HepG2 (cell line): Measurements from ENCODE around the gene ZNF615. TPM values are rescaled to one million over a fixed set of nuclear protein-coding genes. Genes with fewer than 3 reads are reported as not detected.

Source experiments
- CBX1 ChIP-seq: IDR thresholded peaks from one replicate; pipeline ENCODE4 v1.6.1; 2016; ENCODE audit warnings: antibody characterized with exemption, low read depth
- HOXA5 ChIP-seq: sonication (generic); formaldehyde crosslinking; IDR thresholded peaks from 2 replicates; pipeline ENCODE4 v1.4.0; 2020; ENCODE audit warnings: missing genetic modification reagents
- JUN ChIP-seq: sonication (generic); formaldehyde crosslinking; IDR thresholded peaks from 2 replicates; pipeline ENCODE4 v1.4.0; 2020; ENCODE audit warnings: mild to moderate bottlenecking, missing genetic modification reagents
- NFAT5 ChIP-seq: sonication (generic); formaldehyde crosslinking; IDR thresholded peaks from 2 replicates; pipeline ENCODE4 v1.4.0; 2020; ENCODE audit warnings: missing genetic modification reagents
- NFE2L2 ChIP-seq: fragments of 150-350 bp; IDR thresholded peaks from 2 replicates; pipeline ENCODE4 v1.6.1; 2014; ENCODE audit warnings: low read length
- NFIC ChIP-seq: IDR thresholded peaks from 2 replicates; pipeline ENCODE4 v1.6.1; 2012; ENCODE audit warnings: mild to moderate bottlenecking, low read length, inconsistent platforms
- REPIN1 ChIP-seq: sonication (generic); formaldehyde crosslinking; IDR thresholded peaks from 2 replicates; pipeline ENCODE4 v1.8.0; 2022; ENCODE audit warnings: missing genetic modification reagents, low read depth, mild to moderate bottlenecking, borderline replicate concordance
- THAP11 ChIP-seq: IDR thresholded peaks from 2 replicates; pipeline ENCODE4 v1.6.1; 2016; ENCODE audit warnings: missing biosample characterization, missing genetic modification reagents
- YEATS2 ChIP-seq: sonication (generic); formaldehyde crosslinking; IDR thresholded peaks from 2 replicates; pipeline ENCODE4 v1.4.0; 2020; ENCODE audit warnings: missing genetic modification reagents, borderline replicate concordance
- ZNF142 ChIP-seq: sonication (generic); formaldehyde crosslinking; IDR thresholded peaks from 2 replicates; pipeline ENCODE4 v1.4.0; 2020; ENCODE audit warnings: missing genetic modification reagents
- ZNF232 ChIP-seq: sonication (generic); formaldehyde crosslinking; IDR thresholded peaks from 2 replicates; pipeline ENCODE4 v1.4.0; 2020; ENCODE audit warnings: missing genetic modification reagents, borderline replicate concordance
- ZNF253 ChIP-seq: sonication (generic); formaldehyde crosslinking; IDR thresholded peaks from 2 replicates; pipeline ENCODE4 v1.8.0; 2022; ENCODE audit warnings: mild to moderate bottlenecking, missing genetic modification reagents, borderline replicate concordance
- ZNF550 ChIP-seq: sonication (generic); formaldehyde crosslinking; IDR thresholded peaks from 2 replicates; pipeline ENCODE4 v1.4.0; 2020; ENCODE audit warnings: mild to moderate bottlenecking, missing genetic modification reagents, borderline replicate concordance
- ZNF816 ChIP-seq: sonication (generic); formaldehyde crosslinking; IDR thresholded peaks from 2 replicates; pipeline ENCODE4 v1.8.0; 2022; ENCODE audit warnings: missing genetic modification reagents, mild to moderate bottlenecking, borderline replicate concordance
- polyA plus RNA-seq, 8 experiments: library from polyadenylated mRNA; depleted of rRNA in 3 of 8; stranded (reverse) in 7 of 8; unstranded in 1 of 8; fragments of >200 nt; fragmentation: Illumina TruSeq in 4 of 8; extraction: Trizol in 4 of 8; gene quantifications; 2 replicates each; pipeline versions ENCODE4 v1.2.1 to v1.2.3, GENCODE V29; 2011 to 2016; ENCODE audit warnings: low read depth in 4 of 8, missing spikeins in 1 of 8, mixed read lengths in 1 of 8; ENCODE audit not compliant: insufficient read depth in 1 of 8
- total RNA-seq, 5 experiments: library from RNA; depleted of rRNA; stranded (reverse); fragments of >200 nt; fragmentation: Illumina TruSeq; extraction: Trizol; gene quantifications; 2 replicates each; pipeline ENCODE4 v1.2.3, GENCODE V29; 2016; ENCODE audit warnings: low read depth in 1 of 5
- TF ChIP-seq, protein P1 (sequence below): IDR thresholded peaks from 2 replicates; pipeline ENCODE4 v1.6.1; 2016; ENCODE audit warnings: low read depth, borderline replicate concordance
- TF ChIP-seq, protein P2 (sequence below): sonication (generic); formaldehyde crosslinking; IDR thresholded peaks from 2 replicates; pipeline ENCODE4 v1.4.0; 2020; ENCODE audit warnings: missing genetic modification reagents

The ZNF615 gene
- total and polyA plus RNA-seq, 2 of the 13 experiments (the other 11 are each of a cell fraction or from before 2014, with no cell fraction given) = 5.2 to 7.8 TPM

- TF ChIP-seq NFAT5 (CRISPR knock-in tag) = 0 out of 2 replicates have a peak, but pooled peaks have one; percentile 54
- TF ChIP-seq YEATS2 = peak; percentile 91
- 0 out of 2 replicates have a peak, but pooled peaks have one; percentile 34 for TF ChIP-seq ZNF142 (CRISPR knock-in tag)
- TF ChIP-seq, protein P1, sequence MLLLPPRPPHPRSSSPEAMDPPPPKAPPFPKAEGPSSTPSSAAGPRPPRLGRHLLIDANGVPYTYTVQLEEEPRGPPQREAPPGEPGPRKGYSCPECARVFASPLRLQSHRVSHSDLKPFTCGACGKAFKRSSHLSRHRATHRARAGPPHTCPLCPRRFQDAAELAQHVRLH (CRISPR knock-in tag) = peak; percentile 97
- TF ChIP-seq ZNF232 (CRISPR knock-in tag) = 0 out of 2 replicates have a peak, but pooled peaks have one; percentile 33
- peak; percentile 54; the same call in 1 of the 2 replicates for TF ChIP-seq JUN (CRISPR knock-in tag)
- no peak for TF ChIP-seq ZNF253 (CRISPR knock-in tag)
- no peak for TF ChIP-seq NFE2L2
- TF ChIP-seq, protein P2, sequence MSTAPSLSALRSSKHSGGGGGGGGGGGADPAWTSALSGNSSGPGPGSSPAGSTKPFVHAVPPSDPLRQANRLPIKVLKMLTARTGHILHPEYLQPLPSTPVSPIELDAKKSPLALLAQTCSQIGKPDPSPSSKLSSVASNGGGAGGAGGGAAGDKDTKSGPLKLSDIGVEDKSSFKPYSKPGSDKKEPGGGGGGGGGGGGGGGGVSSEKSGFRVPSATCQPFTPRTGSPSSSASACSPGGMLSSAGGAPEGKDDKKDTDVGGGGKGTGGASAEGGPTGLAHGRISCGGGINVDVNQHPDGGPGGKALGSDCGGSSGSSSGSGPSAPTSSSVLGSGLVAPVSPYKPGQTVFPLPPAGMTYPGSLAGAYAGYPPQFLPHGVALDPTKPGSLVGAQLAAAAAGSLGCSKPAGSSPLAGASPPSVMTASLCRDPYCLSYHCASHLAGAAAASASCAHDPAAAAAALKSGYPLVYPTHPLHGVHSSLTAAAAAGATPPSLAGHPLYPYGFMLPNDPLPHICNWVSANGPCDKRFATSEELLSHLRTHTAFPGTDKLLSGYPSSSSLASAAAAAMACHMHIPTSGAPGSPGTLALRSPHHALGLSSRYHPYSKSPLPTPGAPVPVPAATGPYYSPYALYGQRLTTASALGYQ (CRISPR knock-in tag) = no peak
- TF ChIP-seq THAP11 (CRISPR knock-in tag) = peak; percentile 89
- TF ChIP-seq REPIN1 = peak; percentile 95
- TF ChIP-seq NFIC = no peak
- no peak for TF ChIP-seq ZNF550 (CRISPR knock-in tag)
- peak; percentile 70; the same call in 1 of the 2 replicates for TF ChIP-seq HOXA5 (CRISPR knock-in tag)
- no peak for TF ChIP-seq ZNF816
- TF ChIP-seq CBX1 = no peak
These were observed 20.2 kb upstream of the ZNF615 start, which contains the start of gene ZNF614 (continued) for GRCh38 chr19:52028027-52028779.
